Activated T-cell treated with anti-CD3 and anti-CD28 coated beads for 4 hours (primary cell): ENCODE data around the gene TANGO2.

Experiments
- DNase-seq: peaks from one replicate; pipeline ENCODE4 v3.0.0-alpha.2; 2020

Gene TANGO2

GRCh38 chr22:20109411-20110358 lies 88.8 kb downstream of the TANGO2 start:
- DNase-seq: no peak

DNA sequence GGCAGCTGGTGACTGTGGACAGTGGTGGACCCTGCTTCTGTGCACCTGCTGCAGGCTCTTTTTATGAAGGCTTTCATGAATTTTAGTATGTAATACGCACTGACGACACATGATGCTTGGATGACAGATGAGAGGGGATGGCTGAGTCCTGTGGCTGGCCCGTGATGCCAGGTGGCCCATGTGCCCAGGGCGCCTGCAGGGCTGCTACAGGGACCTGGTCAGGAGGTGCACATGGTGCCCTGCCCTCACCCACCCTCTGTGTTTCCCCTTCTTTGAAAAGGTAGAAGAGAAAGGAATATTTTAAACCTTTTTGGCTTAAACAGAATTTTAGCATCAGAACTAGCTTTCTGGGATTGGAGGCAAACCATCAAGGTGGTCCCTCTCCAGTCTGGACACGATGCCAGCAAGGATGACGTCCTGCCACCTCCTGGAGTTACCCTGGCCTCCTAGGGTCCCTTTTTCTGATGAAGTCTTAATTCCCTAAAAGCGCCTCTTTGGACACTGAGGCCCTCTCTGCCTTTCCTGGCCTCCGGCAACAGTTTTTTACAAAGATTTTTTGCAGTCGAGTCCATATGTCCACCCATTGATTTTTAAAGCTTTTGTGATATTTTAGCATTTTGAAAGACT lies 89.6 kb downstream of the TANGO2 start:
- DNase-seq: no peak

DNA sequence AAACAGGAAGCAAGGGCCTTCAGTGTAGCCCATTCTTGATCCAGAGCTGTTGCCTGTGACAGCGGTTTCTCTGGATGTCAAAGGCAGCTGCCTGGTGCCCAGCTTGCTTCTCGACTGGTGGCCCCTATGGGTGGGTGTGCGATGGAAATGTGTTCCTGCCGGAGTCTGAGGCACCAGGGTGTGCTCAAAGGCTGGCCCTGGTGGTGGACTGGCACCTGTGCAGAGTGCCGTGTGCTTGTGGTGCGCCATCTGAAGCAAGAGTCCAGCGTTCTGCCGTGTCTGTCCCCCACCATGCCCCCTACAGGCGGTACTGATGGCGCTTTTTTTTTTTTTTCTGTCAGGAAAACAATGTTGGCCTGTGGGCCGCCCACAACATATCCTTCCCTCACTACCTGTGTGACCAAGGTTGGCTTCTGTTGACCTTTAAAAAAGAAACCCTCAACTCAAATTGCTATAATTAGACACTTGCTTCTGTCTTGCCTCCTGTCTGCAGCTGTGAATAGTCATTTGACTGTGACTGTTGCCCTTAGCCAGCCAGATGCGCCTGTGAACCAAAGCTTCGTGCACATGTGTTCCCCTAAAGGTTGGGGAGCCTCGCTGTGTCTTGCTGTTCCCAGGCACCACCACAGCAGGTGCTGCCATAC lies 90.3 kb downstream of the TANGO2 start:
- DNase-seq: no peak

GRCh38 chr22:20111689-20112622 lies 91.0 kb downstream of the TANGO2 start:
- DNase-seq: no peak

GRCh38 chr22:20112623-20113511 lies 92.0 kb downstream of the TANGO2 start:
- DNase-seq: no peak

DNA sequence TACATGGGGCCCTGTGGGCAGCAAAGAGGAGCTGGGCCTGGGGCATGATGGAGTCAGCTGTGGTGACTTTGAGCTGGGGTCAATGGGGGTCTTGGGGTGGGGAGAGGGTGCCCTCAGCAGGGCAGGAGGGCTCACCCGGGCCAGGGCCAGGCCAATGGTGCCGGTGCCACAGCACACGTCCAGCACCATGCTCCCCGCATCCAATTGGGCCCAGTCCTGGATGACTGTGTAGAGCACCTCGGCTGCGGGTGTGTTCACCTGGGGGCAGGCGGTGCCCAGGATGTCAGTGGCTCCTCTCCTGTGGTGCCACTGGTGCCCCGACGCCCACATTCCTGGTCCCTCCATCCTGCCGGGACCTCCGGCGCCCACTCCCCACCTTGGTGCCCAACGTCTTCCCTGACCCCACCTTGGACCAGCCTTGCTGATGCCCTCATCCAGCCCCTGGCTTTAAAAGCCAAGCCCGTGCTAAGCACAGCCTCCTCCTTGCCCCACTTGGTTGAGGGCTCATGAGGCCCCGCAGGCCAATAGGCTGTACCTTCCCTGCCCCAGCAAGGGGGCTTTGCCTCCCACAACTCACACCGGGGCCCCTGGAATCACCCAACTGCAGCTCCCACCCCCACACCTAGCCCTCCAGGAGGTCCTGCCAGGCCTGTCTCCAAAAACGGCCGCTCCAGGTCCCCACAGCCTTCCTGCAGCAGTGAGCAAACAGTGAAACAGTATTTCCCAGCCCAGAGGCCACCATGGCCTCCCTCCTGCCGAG lies 92.8 kb downstream of the TANGO2 start:
- DNase-seq: no peak

DNA sequence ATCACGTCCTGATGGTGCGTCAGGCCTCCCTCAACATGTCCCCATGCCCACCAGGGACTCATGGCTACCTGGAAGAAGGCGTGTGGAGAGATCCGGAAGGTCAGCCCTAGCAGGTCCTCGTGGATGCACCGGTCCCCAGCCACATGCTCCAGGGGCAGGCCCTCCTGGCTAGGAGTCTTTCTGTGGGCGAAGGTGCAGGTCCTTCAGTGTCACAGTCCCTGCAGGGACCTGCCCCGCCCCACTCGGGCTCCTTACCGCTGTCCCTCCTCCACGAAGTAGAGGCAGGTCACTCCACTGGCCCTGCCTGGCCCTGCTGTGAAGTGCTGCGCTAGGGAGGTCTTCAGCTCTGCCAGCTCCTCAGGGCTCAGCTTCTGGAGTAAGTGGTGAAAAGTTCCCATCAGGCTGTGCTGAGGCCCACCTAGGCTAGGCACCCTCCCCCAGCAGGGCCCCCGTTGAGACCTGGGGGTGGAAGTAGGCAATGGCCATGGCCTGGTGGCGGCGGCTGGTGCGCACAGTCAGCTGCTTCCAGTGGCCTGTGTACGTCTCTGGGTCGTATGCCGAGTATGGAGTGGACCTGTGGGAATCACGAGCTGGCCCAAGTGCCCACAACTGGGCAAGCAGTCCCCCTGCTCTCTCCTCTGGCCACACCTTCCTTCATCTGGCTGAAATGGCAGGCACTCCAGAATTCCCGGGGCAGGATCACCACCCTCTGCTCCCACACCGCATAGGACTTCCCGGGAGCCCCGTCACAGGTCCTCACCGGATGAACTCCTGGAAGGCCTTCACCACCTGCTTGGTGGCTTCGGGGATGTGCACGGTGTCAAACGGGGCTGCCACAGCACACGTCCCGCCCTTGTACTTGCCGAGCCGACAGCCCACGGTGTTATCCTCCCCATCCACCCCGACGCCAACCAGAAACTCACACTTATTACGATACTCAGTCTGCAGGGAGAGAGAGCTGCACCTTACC lies 93.9 kb downstream of the TANGO2 start:
- no peak for DNase-seq

DNA sequence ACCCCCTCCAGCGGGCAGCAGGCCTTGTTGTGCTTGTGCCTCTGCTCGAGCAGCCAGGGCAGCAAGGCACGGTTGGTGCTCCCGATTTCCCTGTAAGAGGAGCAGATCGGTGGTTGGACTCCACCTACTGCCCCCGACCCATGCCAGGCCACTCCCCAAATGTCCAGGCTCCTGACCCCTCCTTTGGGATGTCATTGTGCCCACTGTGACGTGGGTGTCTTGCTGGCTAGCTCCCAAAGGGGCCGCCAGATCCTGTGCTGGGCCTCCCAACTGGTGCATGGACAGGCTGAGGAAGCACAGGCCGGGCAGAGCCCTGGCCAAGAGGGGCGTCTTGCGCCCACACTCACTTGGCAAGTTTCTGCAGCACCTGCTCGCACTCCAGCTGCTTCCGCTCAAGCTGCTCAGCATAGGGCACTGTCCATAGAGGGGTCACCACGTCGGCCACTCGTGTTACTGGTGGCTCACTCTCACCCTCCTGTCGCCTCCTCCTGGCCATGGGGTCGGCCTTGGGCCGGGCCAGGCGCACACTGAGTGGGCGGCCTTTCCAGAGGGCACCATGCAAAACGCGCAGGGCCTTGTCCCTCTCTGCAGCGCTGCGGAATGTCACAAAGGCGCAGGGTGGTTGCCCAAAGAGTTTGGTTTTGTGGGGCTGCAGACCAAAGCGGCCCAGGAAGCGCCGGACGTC lies 94.9 kb downstream of the TANGO2 start, which contains the start of gene RANBP1:
RANBP1 (plus strand) TSS at position 414 of the 685 bp plus-strand sequence; CDS start at position 495, 81 bp downstream.
- DNase-seq: no peak

DNA sequence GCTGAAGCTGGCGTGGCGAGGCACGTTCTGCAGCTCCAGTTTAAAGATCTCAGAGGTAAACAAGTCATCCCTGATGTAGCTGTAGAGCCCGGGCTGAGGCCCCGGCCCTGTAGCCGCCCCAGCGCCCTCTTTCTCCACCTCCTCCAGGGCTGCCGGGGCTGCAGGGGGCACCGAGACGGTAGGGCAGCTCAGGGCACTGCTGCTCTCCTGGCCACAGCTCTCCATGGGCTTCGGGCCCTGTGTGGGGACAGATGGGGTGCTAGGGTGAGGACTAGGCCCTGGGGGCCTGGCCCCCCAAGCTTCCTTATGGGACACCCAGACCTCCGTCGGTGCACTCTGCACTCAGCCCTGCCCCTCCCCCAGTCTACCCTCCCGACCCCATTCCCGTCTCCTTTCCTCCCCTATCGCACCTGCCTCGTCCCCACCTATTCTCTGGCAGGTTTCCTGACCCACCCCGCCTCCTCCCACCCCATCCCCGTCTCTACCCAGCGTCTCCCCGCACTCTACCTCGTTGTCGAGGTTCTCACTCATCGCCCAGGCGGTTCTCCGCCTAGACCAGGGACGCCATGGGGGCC lies 95.6 kb downstream of the TANGO2 start:
- no peak for DNase-seq
